Transverse colon (tissue), 4 donors: ENCODE results near the gene TRPM1.

Experiments used
- CTCF ChIP-seq, 5 experiments: fragments of 200-600 bp in 3 of 5; fragments of 450-650 bp in 2 of 5; sonication (generic) in 3 of 5; IDR thresholded peaks; 1 replicate in 2 of 5; 2 replicates in 3 of 5; pipeline ENCODE4 v1.5.1; 2016 to 2017; ENCODE audit warnings: antibody characterized with exemption in 5 of 5, inconsistent platforms in 3 of 5, mild to moderate bottlenecking in 2 of 5, moderate library complexity in 1 of 5
- EP300 ChIP-seq: sonication (generic); formaldehyde crosslinking; IDR thresholded peaks from one replicate; pipeline ENCODE4 v1.6.1; 2017; ENCODE audit warnings: antibody characterized with exemption, low read depth
- POLR2A ChIP-seq: fragments of 450-650 bp; IDR thresholded peaks from one replicate; pipeline ENCODE4 v1.6.1; 2016; ENCODE audit warnings: antibody characterized with exemption, mild to moderate bottlenecking, moderate library complexity
- POLR2AphosphoS5 ChIP-seq, 3 donors: sonication (generic); formaldehyde crosslinking; IDR thresholded peaks; one replicate each; pipeline ENCODE4 v1.6.1; 2016; ENCODE audit warnings: antibody characterized with exemption in 3 of 3

- TF ChIP-seq CTCF (IDR thresholded peaks at IDR 0.05) (no peak), POLR2A (no peak), POLR2AphosphoS5 (IDR thresholded peaks at IDR 0.05) (no peak), EP300 (no peak)
Observed at GRCh38 chr15:31141792-31142191, 40.3 kb upstream of the TRPM1 start.
